Measurements from ENCODE around the gene CMTM3.

- no peak for TF ChIP-seq EZH2phosphoT487 (IDR thresholded peaks at IDR 0.05; ENCODE audit: borderline replicate concordance, low read depth)
- no peak for TF ChIP-seq POLR2AphosphoS5 (IDR thresholded peaks at IDR 0.05; ENCODE audit: low read depth, low read length)
- TF ChIP-seq REST (IDR thresholded peaks at IDR 0.05; ENCODE audit: low read depth, low read length), result no peak
- no peak for TF ChIP-seq CTCF (IDR thresholded peaks at IDR 0.05)
- TF ChIP-seq RXRA (IDR thresholded peaks at IDR 0.05; ENCODE audit: borderline replicate concordance, low read depth), result no peak
- no peak for TF ChIP-seq SMC3 (IDR thresholded peaks at IDR 0.05; ENCODE audit: low read depth, low read length)
- TF ChIP-seq USF1 (IDR thresholded peaks at IDR 0.05; ENCODE audit: borderline replicate concordance, low read depth), result no peak
- TF ChIP-seq SIN3A (IDR thresholded peaks at IDR 0.05; ENCODE audit: borderline replicate concordance, low read depth, low read length), result no peak
Observed at GRCh38 chr16:66575060-66575459, 29.4 kb upstream of the CMTM3 start.

Data from SK-N-SH (cell line).